Spleen (tissue), 11 donors: ENCODE data around the gene HPSE2. TPM values are rescaled to one million over a fixed set of nuclear protein-coding genes. Genes with fewer than 3 reads are reported as not detected.

Experiments
- DNase-seq: peaks from one replicate; pipeline ENCODE4 v3.0.0-alpha.2; 2020
- H3K27ac ChIP-seq, 8 donors: fragments of 200-600 bp; sonication (generic) in 7 of 8; 1 replicate in 4 of 8; 2 replicates in 4 of 8; pipeline versions ENCODE4 v1.5.0 to v1.8.0; 2016 to 2021; ENCODE audit warnings: inconsistent platforms in 4 of 8, mild to moderate bottlenecking in 4 of 8, moderate library complexity in 1 of 8
- H3K27me3 ChIP-seq, 7 donors: fragments of 200-600 bp; sonication (generic) in 6 of 7; replicated peaks in 1 of 7; 1 replicate in 4 of 7; 2 replicates in 3 of 7; pipeline versions ENCODE4 v1.5.0 to v1.8.0; 2016 to 2021; ENCODE audit warnings: inconsistent platforms in 3 of 7, mild to moderate bottlenecking in 1 of 7
- H3K36me3 ChIP-seq, 6 donors: fragments of 200-600 bp; sonication (generic) in 5 of 6; 1 replicate in 4 of 6; 2 replicates in 2 of 6; pipeline versions ENCODE4 v1.5.0 to v1.8.0; 2016 to 2021; ENCODE audit warnings: inconsistent platforms in 2 of 6
- H3K4me1 ChIP-seq, 6 donors: fragments of 200-600 bp; sonication (generic) in 5 of 6; 1 replicate in 3 of 6; 2 replicates in 3 of 6; pipeline versions ENCODE4 v1.5.0 to v1.8.0; 2016 to 2021; ENCODE audit warnings: inconsistent platforms in 3 of 6
- H3K4me3 ChIP-seq, 8 donors: fragments of 200-600 bp; sonication (generic) in 7 of 8; 1 replicate in 4 of 8; 2 replicates in 4 of 8; pipeline versions ENCODE4 v1.5.0 to v1.8.0; 2016 to 2021; ENCODE audit warnings: inconsistent platforms in 4 of 8, mild to moderate bottlenecking in 4 of 8, moderate library complexity in 2 of 8
- H3K9me3 ChIP-seq, 8 donors: fragments of 200-600 bp; sonication (generic) in 7 of 8; 1 replicate in 4 of 8; 2 replicates in 4 of 8; pipeline versions ENCODE4 v1.5.0 to v1.8.0; 2016 to 2021; ENCODE audit warnings: inconsistent platforms in 4 of 8
- CTCF ChIP-seq, 11 experiments: fragments of 200-600 bp in 7 of 11; fragments of 450-650 bp in 4 of 11; sonication (generic) in 4 of 11; IDR thresholded peaks in 8 of 11; conservative IDR thresholded peaks in 3 of 11; 1 replicate in 7 of 11; 2 replicates in 4 of 11; pipeline versions ENCODE4 v1.4.0 to v1.8.0; 2016 to 2021; ENCODE audit warnings: antibody characterized with exemption in 11 of 11, inconsistent platforms in 4 of 11, mild to moderate bottlenecking in 1 of 11
- POLR2A ChIP-seq, 3 donors: fragments of 450-650 bp; IDR thresholded peaks; one replicate each; pipeline ENCODE4 v1.5.1; 2017; ENCODE audit warnings: antibody characterized with exemption in 3 of 3, mild to moderate bottlenecking in 1 of 3
- POLR2AphosphoS5 ChIP-seq, 3 donors: sonication (generic); formaldehyde crosslinking; IDR thresholded peaks; one replicate each; pipeline ENCODE4 v1.5.1; 2017; ENCODE audit warnings: antibody characterized with exemption in 3 of 3
- WGBS, 5 donors: extraction: QIAGEN DNeasy Blood & Tissue Kit in 3 of 5; methylation state at CpG; one replicate each; pipeline versions ENCODE4 v1.1.5 to v1.1.7; 2013 to 2018; 5-methylcytosine and 5-hydroxymethylcytosine counted together
- intact Hi-C: fragments of 100-400 bp; cut with DNase I; formaldehyde crosslinking; loops from one replicate; pipeline ENCODE4 v1.15.0; 2023; ENCODE audit warnings: low total_unique reads
- polyA plus RNA-seq, 3 donors: library from polyadenylated mRNA; stranded (reverse); fragments of 200-250 nt; gene quantifications; one replicate each; pipeline ENCODE4 v1.2.1, GENCODE V29; 2013
- total RNA-seq, 7 donors: library from RNA; depleted of rRNA in 3 of 7; stranded (reverse); fragments of >200 nt in 3 of 7; fragmentation: NEBNext Ultra II Directional in 4 of 7; extraction: Animal tissue kit (Norgen Biotek cat#: 25700) in 4 of 7; gene quantifications; one replicate each; pipeline versions ENCODE4 v1.1.0 to v1.2.1, GENCODE V29; 2016 to 2021
- donor health status: healthy with polysubstance abuse.
- donor health status: DM: no; HTN: no; CAD: no; lungs with moderate emphysema.
- donor health status: DM: no; HTN: no; CAD: no.
- donor health status: Bipolar disorder and iron deficiency.
- donor health status: healthy.
- donor health status: DM: no; HTN: no; CAD: no.
- donor health status: DM: yes; HTN: yes; CAD: no.

The HPSE2 gene
- total and polyA plus RNA-seq, 10 donors = 0.02 to 0.64 (median 0.03) TPM; not detected in 5

DNA sequence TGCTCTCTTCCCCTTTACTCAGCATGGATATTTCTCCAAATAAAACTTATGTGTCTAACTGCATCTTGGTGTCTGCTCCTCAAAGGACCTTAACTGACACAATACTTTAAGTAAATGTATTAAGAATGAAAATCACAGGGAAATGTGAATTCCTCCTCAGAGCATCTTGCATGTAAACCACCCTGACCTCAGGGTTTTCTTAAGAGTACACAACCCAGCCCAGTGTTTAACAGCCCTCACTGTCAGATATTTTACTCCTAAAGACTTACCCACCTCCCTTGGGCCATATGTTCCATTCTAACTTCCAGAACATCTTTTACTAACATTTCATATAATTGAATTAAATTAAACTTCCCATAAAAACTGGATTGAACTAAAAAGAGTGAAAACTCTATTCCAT is 315.3 kb downstream of the HPSE2 start:
- no peak overlapping the region for H3K4me3 ChIP-seq
- intact Hi-C loops = no loop called here
- H3K9me3 ChIP-seq = no peaks in the 10 kb centered on the region
- no peak for DNase-seq
- H3K27me3 ChIP-seq = no peaks in the 10 kb centered on the region
- H3K4me1 ChIP-seq = no peaks in the 10 kb centered on the region
- no peak overlapping the region for H3K27ac ChIP-seq
- TF ChIP-seq POLR2AphosphoS5 (IDR thresholded peaks at IDR 0.05) (no peak), CTCF (IDR thresholded peaks at IDR 0.05 in 8 of 11, conservative IDR thresholded peaks at IDR 0.05 in 3 of 11) (no peak), POLR2A (IDR thresholded peaks at IDR 0.05) (no peak)
- H3K36me3 ChIP-seq = no peaks in the 10 kb centered on the region

- intact Hi-C loops = no loop called here
- Histone ChIP-seq H3K27ac (no peak overlapping the region), H3K4me1 (no peaks in the 10 kb centered on the region), H3K36me3 (no peaks in the 10 kb centered on the region), H3K4me3 (no peak overlapping the region), H3K9me3 (no peaks in the 10 kb centered on the region), H3K27me3 (no peaks in the 10 kb centered on the region)
- no peak for DNase-seq
- no peak for TF ChIP-seq CTCF (IDR thresholded peaks at IDR 0.05 in 8 of 11, conservative IDR thresholded peaks at IDR 0.05 in 3 of 11)
- TF ChIP-seq POLR2A (IDR thresholded peaks at IDR 0.05) = no peak
- TF ChIP-seq POLR2AphosphoS5 (IDR thresholded peaks at IDR 0.05) = no peak
- 36 to 71% (median 63%) methylated on average over 2 of the region's 2 CpGs for WGBS, 5 donors
Measured at GRCh38 chr10:98919899-98920298, 315.8 kb downstream of the HPSE2 start.

- intact Hi-C loops = no loop called here
- 88 to 95% (median 94%) methylated on average over 2 of the region's 2 CpGs for WGBS, 5 donors
- H3K27ac ChIP-seq = no peak overlapping the region
- no peak overlapping the region for H3K4me3 ChIP-seq
- TF ChIP-seq POLR2AphosphoS5 (IDR thresholded peaks at IDR 0.05) = no peak
- no peak for TF ChIP-seq CTCF (IDR thresholded peaks at IDR 0.05 in 8 of 11, conservative IDR thresholded peaks at IDR 0.05 in 3 of 11)
- no peak for TF ChIP-seq POLR2A (IDR thresholded peaks at IDR 0.05)
- H3K27me3 ChIP-seq = no peaks in the 10 kb centered on the region
- H3K36me3 ChIP-seq = no peaks in the 10 kb centered on the region
- no peaks in the 10 kb centered on the region for H3K4me1 ChIP-seq
- DNase-seq = no peak
- no peaks in the 10 kb centered on the region for H3K9me3 ChIP-seq
Measured at GRCh38 chr10:98917828-98918227, 317.8 kb downstream of the HPSE2 start.

DNA sequence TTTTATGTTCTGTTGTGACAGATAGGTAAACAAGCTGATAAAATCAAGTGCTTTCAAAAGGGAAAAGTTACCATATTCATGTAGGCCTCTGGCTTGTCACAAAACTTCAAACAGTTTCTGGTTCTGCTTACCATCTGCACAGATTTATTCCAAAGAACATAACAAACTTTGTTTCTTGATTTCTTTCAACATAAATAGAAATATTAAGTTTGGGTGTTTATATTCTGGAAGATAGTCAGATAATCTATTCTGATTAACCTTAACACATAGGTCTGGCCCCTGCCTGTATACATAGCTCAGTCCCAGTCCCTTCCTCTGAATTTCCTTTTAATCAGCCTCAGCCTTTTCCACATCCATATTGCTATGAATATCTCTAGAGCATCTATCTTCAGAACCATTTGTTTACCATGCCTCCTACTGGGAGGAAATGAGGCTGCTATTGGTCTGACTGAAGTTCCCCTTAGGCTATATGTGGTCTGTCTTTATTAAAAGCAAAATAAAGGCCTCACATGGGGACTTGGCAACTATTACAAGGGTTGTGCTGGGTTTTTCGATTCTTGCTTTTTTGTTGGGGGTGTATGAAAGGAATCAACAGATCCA is 319.0 kb downstream of the HPSE2 start:
- no peak for TF ChIP-seq CTCF (IDR thresholded peaks at IDR 0.05 in 8 of 11, conservative IDR thresholded peaks at IDR 0.05 in 3 of 11)
- TF ChIP-seq POLR2A (IDR thresholded peaks at IDR 0.05) = no peak
- no peak for TF ChIP-seq POLR2AphosphoS5 (IDR thresholded peaks at IDR 0.05)
- DNase-seq = no peak
- H3K4me3 ChIP-seq = no peak overlapping the region
- H3K27ac ChIP-seq = no peak overlapping the region
- no peaks in the 10 kb centered on the region for H3K4me1 ChIP-seq
- intact Hi-C loops = no loop called here
- no peaks in the 10 kb centered on the region for H3K9me3 ChIP-seq
- H3K27me3 ChIP-seq = no peaks in the 10 kb centered on the region
- no peaks in the 10 kb centered on the region for H3K36me3 ChIP-seq
- WGBS, 5 donors = 47 to 76% (median 59%) methylated on average over 1 of the region's 1 CpG
